HepG2 (cell line): ENCODE measurements around the gene OR2W3.

Experiments used
- MEF2D ChIP-seq: sonication (generic); formaldehyde crosslinking; IDR thresholded peaks from 2 replicates; pipeline ENCODE4 v1.5.1; 2020; ENCODE audit warnings: mild to moderate bottlenecking, missing genetic modification reagents
- MZF1 ChIP-seq: sonication (generic); formaldehyde crosslinking; IDR thresholded peaks from 2 replicates; pipeline ENCODE4 v1.8.1; 2023; ENCODE audit warnings: mild to moderate bottlenecking, missing genetic modification reagents, borderline replicate concordance
- NFIC ChIP-seq: IDR thresholded peaks from 2 replicates; pipeline ENCODE4 v1.6.1; 2012; ENCODE audit warnings: mild to moderate bottlenecking, low read length, inconsistent platforms
- TARDBP ChIP-seq: sonication (generic); formaldehyde crosslinking; IDR thresholded peaks from 2 replicates; pipeline ENCODE4 v1.8.0; 2022; ENCODE audit warnings: mild to moderate bottlenecking, missing genetic modification reagents
- TF ChIP-seq, protein P1 (sequence below): sonication (generic); formaldehyde crosslinking; IDR thresholded peaks from 2 replicates; pipeline ENCODE4 v1.5.0; 2020; ENCODE audit warnings: mild to moderate bottlenecking, missing genetic modification reagents, moderate library complexity

DNA sequence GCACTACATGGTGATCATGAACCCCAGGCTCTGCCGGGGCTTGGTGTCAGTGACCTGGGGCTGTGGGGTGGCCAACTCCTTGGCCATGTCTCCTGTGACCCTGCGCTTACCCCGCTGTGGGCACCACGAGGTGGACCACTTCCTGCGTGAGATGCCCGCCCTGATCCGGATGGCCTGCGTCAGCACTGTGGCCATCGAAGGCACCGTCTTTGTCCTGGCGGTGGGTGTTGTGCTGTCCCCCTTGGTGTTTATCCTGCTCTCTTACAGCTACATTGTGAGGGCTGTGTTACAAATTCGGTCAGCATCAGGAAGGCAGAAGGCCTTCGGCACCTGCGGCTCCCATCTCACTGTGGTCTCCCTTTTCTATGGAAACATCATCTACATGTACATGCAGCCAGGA, 589 bp downstream of the OR2W3 start:
- TF ChIP-seq TARDBP: no peak
- no peak for TF ChIP-seq MZF1 (CRISPR knock-in tag)
- no peak for TF ChIP-seq NFIC
- no peak for TF ChIP-seq MEF2D
- TF ChIP-seq, protein P1, sequence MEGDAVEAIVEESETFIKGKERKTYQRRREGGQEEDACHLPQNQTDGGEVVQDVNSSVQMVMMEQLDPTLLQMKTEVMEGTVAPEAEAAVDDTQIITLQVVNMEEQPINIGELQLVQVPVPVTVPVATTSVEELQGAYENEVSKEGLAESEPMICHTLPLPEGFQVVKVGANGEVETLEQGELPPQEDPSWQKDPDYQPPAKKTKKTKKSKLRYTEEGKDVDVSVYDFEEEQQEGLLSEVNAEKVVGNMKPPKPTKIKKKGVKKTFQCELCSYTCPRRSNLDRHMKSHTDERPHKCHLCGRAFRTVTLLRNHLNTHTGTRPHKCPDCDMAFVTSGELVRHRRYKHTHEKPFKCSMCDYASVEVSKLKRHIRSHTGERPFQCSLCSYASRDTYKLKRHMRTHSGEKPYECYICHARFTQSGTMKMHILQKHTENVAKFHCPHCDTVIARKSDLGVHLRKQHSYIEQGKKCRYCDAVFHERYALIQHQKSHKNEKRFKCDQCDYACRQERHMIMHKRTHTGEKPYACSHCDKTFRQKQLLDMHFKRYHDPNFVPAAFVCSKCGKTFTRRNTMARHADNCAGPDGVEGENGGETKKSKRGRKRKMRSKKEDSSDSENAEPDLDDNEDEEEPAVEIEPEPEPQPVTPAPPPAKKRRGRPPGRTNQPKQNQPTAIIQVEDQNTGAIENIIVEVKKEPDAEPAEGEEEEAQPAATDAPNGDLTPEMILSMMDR: no peak
